Fibroblast of skin of left quadriceps (primary cell): ENCODE measurements around the gene CRYGN.
A peak's percentile ranks its signal among the peaks of the same experiment; 100 is the strongest.

ENCODE experiments used
- DNase-seq, 2 experiments: peaks; one replicate each; pipeline ENCODE4 v3.0.0-alpha.2; 2013; ENCODE audit warnings: low read depth in 2 of 2

CRYGN gene

GRCh38 chr7:151426904-151427704 lies 12.8 kb downstream of the CRYGN start:
- DNase-seq = no peak

- peak; percentile 73 to 82 for DNase-seq
Observed at GRCh38 chr7:151426441-151426903, 13.5 kb downstream of the CRYGN start.

- peak; percentile 20 to 22 for DNase-seq
Observed at GRCh38 chr7:151425670-151426440, 14.1 kb downstream of the CRYGN start.

- no peak for DNase-seq
Observed at GRCh38 chr7:151424799-151425198, 15.1 kb downstream of the CRYGN start.

- DNase-seq = no peak
Observed at GRCh38 chr7:151423936-151424335, 16.0 kb downstream of the CRYGN start.

- DNase-seq = no peak
Observed at GRCh38 chr7:151423226-151423625, 16.7 kb downstream of the CRYGN start.

GRCh38 chr7:151422212-151422611 lies 17.7 kb downstream of the CRYGN start:
- no peak for DNase-seq

- DNase-seq = no peak
Observed at GRCh38 chr7:151420144-151420543, 19.8 kb downstream of the CRYGN start.

GRCh38 chr7:151416941-151417315 lies 23.0 kb downstream of the CRYGN start:
- no peak for DNase-seq

GRCh38 chr7:151416112-151416940 lies 23.6 kb downstream of the CRYGN start:
- DNase-seq = no peak

- peak in 1 of 2 experiments; percentile 12 for DNase-seq
Observed at GRCh38 chr7:151415375-151416105, 24.4 kb downstream of the CRYGN start.

- DNase-seq = no peak
Observed at GRCh38 chr7:151413241-151413640, 26.7 kb downstream of the CRYGN start.

- DNase-seq = no peak
Observed at GRCh38 chr7:151412318-151412717, 27.6 kb downstream of the CRYGN start.

GRCh38 chr7:151411551-151411950 lies 28.4 kb downstream of the CRYGN start:
- no peak for DNase-seq

- no peak for DNase-seq
Observed at GRCh38 chr7:151410405-151411390, 29.2 kb downstream of the CRYGN start.

- DNase-seq = no peak
Observed at GRCh38 chr7:151409667-151410404, 30.1 kb downstream of the CRYGN start, which contains the start of gene WDR86. Gene WDR86 (minus strand): TSS chr7:151410038. CDS start chr7:151409589, 449 bp downstream.

- no peak for DNase-seq
Observed at GRCh38 chr7:151408839-151409666, 30.9 kb downstream of the CRYGN start.

GRCh38 chr7:151408498-151408838 lies 31.5 kb downstream of the CRYGN start:
- DNase-seq = no peak
